ENCODE data around the gene SLC25A11. TPM values are rescaled to one million over a fixed set of nuclear protein-coding genes. Genes with fewer than 3 reads are reported as not detected.

SLC25A11 gene
- total and polyA plus RNA-seq, 8 donors, result 38.4 to 70.5 (median 47.6) TPM

DNA sequence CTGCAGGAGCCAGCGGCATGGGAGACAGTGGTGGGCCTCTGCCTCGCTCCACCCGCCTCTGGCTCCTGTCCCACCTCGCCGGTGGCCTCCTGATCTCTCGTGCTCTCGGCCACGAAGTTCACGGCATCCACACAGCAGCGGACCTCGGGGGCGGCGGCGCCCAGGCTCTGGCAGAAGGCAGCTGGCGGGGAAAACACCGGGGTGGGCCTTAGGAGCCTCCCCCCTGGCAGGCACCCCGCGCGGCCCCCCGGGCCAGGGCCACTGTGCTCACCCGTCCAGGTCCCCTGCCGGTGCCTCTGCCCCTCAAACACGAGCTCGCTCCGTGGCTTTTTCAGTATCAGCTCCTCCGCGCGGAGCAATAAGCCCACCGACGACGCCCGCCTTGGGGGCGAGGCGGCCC lies 40.9 kb downstream of the SLC25A11 start:
- Histone ChIP-seq H3K9me3 (no peaks in the 10 kb centered on the region), H3K4me3 (peak overlapping the region; percentile 42 to 54), H3K27ac (no peak overlapping the region), H3K4me1 (peaks cover 11 to 48% of the 10 kb centered on the region in 2 donors), H3K27me3 (peaks cover 0 to 21% of the 10 kb centered on the region in 2 donors), H3K36me3 (peaks cover 0 to 37% of the 10 kb centered on the region in 2 donors)
- no peak for ATAC-seq
- no peak for DNase-seq
- TF ChIP-seq CTCF (IDR thresholded peaks at IDR 0.05), result no peak
- intact Hi-C loops (cut with DNase I), result loop anchor here in 1 of 2 donors (10.0 kb wide), 1 partner anchor 194 kb away; the partner anchor contains the start of gene PELP1

DNA sequence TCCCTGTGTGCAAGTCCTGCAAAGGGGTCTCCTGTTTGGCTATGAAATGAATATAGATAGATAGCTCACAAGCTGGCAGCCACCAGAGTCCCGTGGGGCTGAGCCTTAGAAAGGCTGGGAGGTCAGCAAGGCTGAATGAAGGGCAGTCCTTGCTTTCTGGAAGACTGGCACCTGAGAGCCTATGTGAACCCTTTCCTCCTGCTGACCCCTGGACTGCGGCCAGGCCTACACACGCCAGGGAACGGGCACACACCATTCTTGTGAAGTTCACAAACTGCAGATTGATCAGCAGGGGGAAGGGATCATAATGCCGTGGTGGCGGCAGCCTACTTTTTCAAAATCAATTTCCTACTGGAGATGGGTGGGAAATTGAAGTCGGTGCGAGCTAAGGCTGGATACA lies 41.5 kb downstream of the SLC25A11 start:
- DNase-seq (peak in 1 of 4 donors; percentile 24), ATAC-seq (no peak)
- H3K4me1 ChIP-seq, result peaks cover 11 to 44% of the 10 kb centered on the region in 2 donors
- peaks cover 0 to 21% of the 10 kb centered on the region in 2 donors for H3K27me3 ChIP-seq
- H3K4me3 ChIP-seq, result no peak overlapping the region
- H3K36me3 ChIP-seq, result peaks cover 0 to 43% of the 10 kb centered on the region in 2 donors
- intact Hi-C loops (cut with DNase I), result loop anchor here in 1 of 2 donors (10.0 kb wide), 1 partner anchor 194 kb away; the partner anchor contains the start of gene PELP1
- H3K9me3 ChIP-seq, result no peaks in the 10 kb centered on the region
- TF ChIP-seq CTCF (IDR thresholded peaks at IDR 0.05), result no peak
- H3K27ac ChIP-seq, result no peak overlapping the region

- no peak for TF ChIP-seq CTCF (IDR thresholded peaks at IDR 0.05)
- Histone ChIP-seq H3K9me3 (no peaks in the 10 kb centered on the region), H3K27ac (no peak overlapping the region), H3K4me3 (no peak overlapping the region), H3K27me3 (peaks cover 0 to 21% of the 10 kb centered on the region in 2 donors), H3K4me1 (peaks cover 11 to 39% of the 10 kb centered on the region in 2 donors), H3K36me3 (peaks cover 0 to 48% of the 10 kb centered on the region in 2 donors)
- ATAC-seq, result no peak
- intact Hi-C loops (cut with DNase I), result loop anchor here in 1 of 2 donors (10.0 kb wide), 1 partner anchor 193 kb away; the partner anchor contains the start of gene PELP1
- DNase-seq, result no peak
These were observed 42.1 kb downstream of the SLC25A11 start for GRCh38 chr17:4897785-4898184.

GRCh38 chr17:4897198-4897687 lies 42.6 kb downstream of the SLC25A11 start:
- no peak for TF ChIP-seq CTCF (IDR thresholded peaks at IDR 0.05)
- intact Hi-C loops (cut with DNase I), result loop anchor here in 1 of 2 donors (10.0 kb wide), 1 partner anchor 192 kb away; the partner anchor contains the start of gene PELP1
- peak in 1 of 4 donors; percentile 61 for DNase-seq
- ATAC-seq, result no peak
- Histone ChIP-seq H3K9me3 (no peaks in the 10 kb centered on the region), H3K36me3 (peaks cover 0 to 54% of the 10 kb centered on the region in 2 donors), H3K4me1 (peaks cover 10 to 33% of the 10 kb centered on the region in 2 donors), H3K27ac (no peak overlapping the region), H3K4me3 (no peak overlapping the region), H3K27me3 (peaks cover 0 to 21% of the 10 kb centered on the region in 2 donors)

DNA sequence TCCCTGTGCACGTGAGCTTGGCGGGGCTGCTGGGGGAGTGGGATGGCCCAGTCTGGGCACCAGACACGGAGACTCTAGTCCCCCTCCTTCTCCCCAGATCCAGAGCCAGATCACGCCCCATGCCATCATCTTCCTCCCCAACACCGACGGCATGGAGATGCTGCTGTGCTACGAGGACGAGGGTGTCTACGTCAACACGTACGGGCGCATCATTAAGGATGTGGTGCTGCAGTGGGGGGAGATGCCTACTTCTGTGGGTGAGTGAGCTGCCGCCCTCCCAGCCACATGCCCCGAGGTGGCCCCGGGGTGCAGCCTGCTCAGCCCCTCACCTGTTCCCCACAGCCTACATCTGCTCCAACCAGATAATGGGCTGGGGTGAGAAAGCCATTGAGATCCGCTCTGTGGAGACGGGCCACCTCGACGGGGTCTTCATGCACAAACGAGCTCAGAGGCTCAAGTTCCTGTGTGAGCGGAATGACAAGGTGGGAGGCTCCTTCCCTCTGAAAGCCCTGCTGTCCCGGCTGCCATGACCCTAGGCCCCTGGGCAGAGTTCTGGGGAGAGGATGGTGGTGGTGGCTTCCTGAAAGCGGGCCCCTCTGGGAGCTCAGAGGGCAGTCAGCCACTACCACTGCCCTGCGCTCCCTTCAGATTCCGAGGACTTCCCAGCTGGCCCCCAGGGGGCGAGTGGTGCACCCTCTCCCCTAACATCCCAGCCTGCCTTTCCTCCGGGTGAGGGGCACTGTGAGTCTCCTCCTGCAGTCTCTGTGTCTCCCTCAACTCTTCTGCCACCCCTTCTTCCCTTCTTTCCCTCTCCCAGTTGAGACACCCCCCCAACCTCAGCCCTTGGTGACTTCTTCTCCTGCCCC lies 43.3 kb downstream of the SLC25A11 start:
- no peak for TF ChIP-seq CTCF (IDR thresholded peaks at IDR 0.05)
- no peak for ATAC-seq
- H3K27me3 ChIP-seq, result peaks cover 0 to 21% of the 10 kb centered on the region in 2 donors
- H3K27ac ChIP-seq, result no peak overlapping the region
- H3K4me1 ChIP-seq, result peaks cover 6 to 30% of the 10 kb centered on the region in 2 donors
- H3K36me3 ChIP-seq, result peaks cover 0 to 60% of the 10 kb centered on the region in 2 donors
- no peak overlapping the region for H3K4me3 ChIP-seq
- peak in 1 of 4 donors; percentile 61 for DNase-seq
- no peaks in the 10 kb centered on the region for H3K9me3 ChIP-seq
- intact Hi-C loops (cut with DNase I), result loop anchor here in 1 of 2 donors (10.0 kb wide), 1 partner anchor 192 kb away; the partner anchor contains the start of gene PELP1
